ENCODE results near the gene MYL7. TPM values are rescaled to one million over a fixed set of nuclear protein-coding genes. Genes with fewer than 3 reads are reported as not detected.

Gene MYL7
- total and polyA plus RNA-seq, 9 of the 15 experiments (the other 6 are each of a cell fraction or from before 2014, with no cell fraction given), result not detected

DNA sequence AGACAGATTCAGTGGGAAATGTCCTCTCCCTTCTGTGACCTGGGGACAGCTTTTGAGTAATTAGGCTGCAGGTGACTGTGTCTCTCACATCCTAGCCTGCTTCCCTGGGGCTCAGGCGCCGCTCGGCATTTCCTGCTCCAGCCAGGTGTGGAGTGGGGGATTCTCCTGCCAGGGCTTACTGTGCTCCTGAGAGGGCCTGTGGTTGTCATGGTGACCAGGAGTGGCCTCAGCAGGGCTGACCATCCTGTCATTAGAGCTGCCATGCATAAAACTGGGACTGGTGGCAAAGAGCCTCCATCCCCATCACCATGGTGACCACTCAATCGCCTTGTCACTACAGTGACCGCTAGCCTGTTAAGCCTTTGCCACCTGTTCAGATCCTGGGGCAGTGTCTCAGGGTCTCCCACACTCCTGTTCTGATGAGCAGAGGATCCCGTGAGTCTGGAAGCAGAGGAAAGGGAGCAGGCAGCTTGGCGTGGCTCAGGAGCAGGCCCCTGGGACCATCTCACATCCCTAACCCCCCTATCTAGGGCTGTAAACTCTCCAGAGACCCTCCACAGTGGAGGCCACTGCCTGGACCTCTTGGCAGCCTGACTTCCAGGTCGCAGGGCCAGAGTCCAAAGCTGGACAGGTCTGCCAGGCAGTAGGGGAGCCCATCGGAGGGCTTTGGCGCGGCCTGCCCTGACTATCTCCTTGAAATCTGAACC, 48.3 kb upstream of the MYL7 start, which contains the start of gene GCK:
Gene GCK, minus strand, starts transcription at position 154 of the 707 bp plus-strand sequence. CDS start 486 bp downstream, outside the sequence.
- peaks cover 0 to 7% of the 10 kb centered on the region in 2 experiments; a peak in 2 of 5 replicates for H3K4me1 ChIP-seq (replicated peaks in 1 of 2; ENCODE audit: control insufficient read depth in 2 of 2, insufficient read depth in 2 of 2, low read length in 2 of 2)
- no peak within 1 kb of the TSS for H3K4me3 ChIP-seq
- H3K79me2 ChIP-seq (ENCODE audit: control insufficient read depth, insufficient read depth, low read length), result no peaks in the 10 kb centered on the region
- 0 out of 5 replicates have a peak, but pooled peaks cover 0 to 23% of the 10 kb centered on the region in 2 experiments for H3K27me3 ChIP-seq (ENCODE audit: control insufficient read depth in 2 of 2, insufficient read depth in 2 of 2, low read length in 2 of 2)
- WGBS (ENCODE audit: insufficient coverage, low coverage, missing lambda C conversion rate), result 41% methylated on average over 11 of the region's 11 CpGs
- no TSS peak for BruUV-seq (replicated peaks)
- H3K9me1 ChIP-seq (ENCODE audit: control insufficient read depth, insufficient read depth, low read length), result no peaks in the 10 kb centered on the region
- no peak for FAIRE-seq
- no peak within 1 kb of the TSS for H3K4me2 ChIP-seq (ENCODE audit: insufficient read depth, low read length)
- TF ChIP-seq RFX1 (IDR thresholded peaks at IDR 0.05) (peak; percentile 79), MIER1 (IDR thresholded peaks at IDR 0.05; ENCODE audit: low read depth) (no peak)
- no peak within 1 kb of the TSS for H3K27ac ChIP-seq (ENCODE audit: extremely low read depth, low read depth, low read length)
- peak within 1 kb of the TSS; percentile 84 for H2AFZ ChIP-seq (ENCODE audit: low read depth, low read length)
- POLR2A ChIA-PET, result interaction anchor here (0.6 to 0.9 kb wide), 3 partner anchors 33 to 64 kb away, joined by 3 to 4 read pairs (median 3); no protein-coding TSS in a partner anchor
- ATAC-seq, result no peak
- intact Hi-C loops (cut with micrococcal nuclease) (no loop called here), in situ Hi-C loops (cut with MboI) (no loop called here)
- no peaks in the 10 kb centered on the region for H3K36me3 ChIP-seq (ENCODE audit: control insufficient read depth, insufficient read depth, low read length)
- CTCF ChIA-PET (ENCODE audit: low intra/inter-chr PET ratio), result no interaction called here
- peak within 1 kb of the TSS in 1 of 2 experiments; percentile 46; a peak in 2 of 4 replicates for H3K9ac ChIP-seq (ENCODE audit: insufficient read depth in 1 of 2, low read depth in 2 of 2, low read length in 2 of 2)
- no peak for DNase-seq (ENCODE audit: extremely low read depth in 1 of 4, low spot score in 3 of 4)
- no peaks in the 10 kb centered on the region for H3K9me3 ChIP-seq (replicated peaks; ENCODE audit: control insufficient read depth, insufficient read depth, low read depth, low read length)
- H4K20me1 ChIP-seq (replicated peaks; ENCODE audit: control insufficient read depth, insufficient read depth, low read length), result no peaks in the 10 kb centered on the region

DNA sequence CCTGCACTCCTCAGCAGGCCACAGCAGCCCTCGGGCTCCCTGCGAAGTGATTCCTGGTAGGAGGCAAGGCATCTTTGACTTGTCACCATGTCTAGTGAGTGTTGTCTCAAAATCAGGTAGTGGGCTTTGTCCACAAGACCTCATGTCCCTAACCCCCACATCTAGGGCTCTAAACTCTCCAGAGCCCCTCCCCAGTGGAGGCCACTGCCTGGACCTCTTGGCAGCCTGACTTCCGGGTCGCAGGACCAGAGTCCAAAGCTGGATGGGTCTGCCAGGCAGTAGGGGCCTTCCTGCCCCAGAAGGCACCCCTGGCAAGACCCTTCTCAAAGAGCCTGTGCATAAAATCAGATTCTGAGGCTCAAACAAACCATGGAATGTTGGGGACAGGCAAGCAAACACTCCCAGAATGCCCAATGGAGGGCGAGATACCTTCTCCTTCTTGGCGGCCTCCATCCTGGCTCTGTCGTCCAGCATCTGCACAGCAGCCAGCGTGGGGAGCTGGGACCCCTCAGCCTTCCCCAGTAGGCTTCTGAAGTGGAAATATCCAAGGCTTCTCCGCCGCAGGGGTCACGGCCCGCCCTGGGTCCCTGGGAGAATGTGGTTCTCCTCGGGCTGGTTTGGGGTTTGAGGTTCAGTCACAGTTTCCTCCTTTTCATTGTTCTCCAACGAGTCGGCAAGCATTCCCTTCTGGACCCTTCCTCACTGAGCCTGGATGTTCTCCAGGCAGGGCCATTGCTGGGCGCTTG, 47.5 kb upstream of the MYL7 start:
- DNase-seq (ENCODE audit: extremely low read depth in 1 of 4, low spot score in 3 of 4), result no peak
- no peak for FAIRE-seq
- Histone ChIP-seq H3K27me3 (ENCODE audit: control insufficient read depth in 2 of 2, insufficient read depth in 2 of 2, low read length in 2 of 2) (0 out of 5 replicates have a peak, but pooled peaks cover 0 to 23% of the 10 kb centered on the region in 2 experiments), H3K4me2 (ENCODE audit: insufficient read depth, low read length) (no peak overlapping the region), H4K20me1 (replicated peaks; ENCODE audit: control insufficient read depth, insufficient read depth, low read length) (no peaks in the 10 kb centered on the region), H3K27ac (ENCODE audit: extremely low read depth, low read depth, low read length) (no peak overlapping the region), H3K36me3 (ENCODE audit: control insufficient read depth, insufficient read depth, low read length) (no peaks in the 10 kb centered on the region), H3K79me2 (ENCODE audit: control insufficient read depth, insufficient read depth, low read length) (no peaks in the 10 kb centered on the region), H2AFZ (ENCODE audit: low read depth, low read length) (no peak overlapping the region; the same call in 1 of the 2 replicates), H3K9me1 (ENCODE audit: control insufficient read depth, insufficient read depth, low read length) (no peaks in the 10 kb centered on the region), H3K9me3 (replicated peaks; ENCODE audit: control insufficient read depth, insufficient read depth, low read depth, low read length) (no peaks in the 10 kb centered on the region), H3K4me3 (no peak overlapping the region), H3K4me1 (replicated peaks in 1 of 2; ENCODE audit: control insufficient read depth in 2 of 2, insufficient read depth in 2 of 2, low read length in 2 of 2) (peaks cover 0 to 5% of the 10 kb centered on the region in 2 experiments; a peak in 1 of 5 replicates), H3K9ac (ENCODE audit: insufficient read depth in 1 of 2, low read depth in 2 of 2, low read length in 2 of 2) (peak overlapping the region in 1 of 2 experiments; percentile 46; a peak in 2 of 4 replicates)
- ATAC-seq, result no peak
- ChIA-PET POLR2A (interaction anchor here (1.7 kb wide), 1 partner anchor 8 kb away, joined by 4 read pairs; no protein-coding TSS in a partner anchor), CTCF (ENCODE audit: low intra/inter-chr PET ratio) (no interaction called here)
- WGBS (ENCODE audit: insufficient coverage, low coverage, missing lambda C conversion rate), result 19% methylated on average over 14 of the region's 16 CpGs
- in situ Hi-C loops (cut with MboI), result no loop called here
- TF ChIP-seq NFRKB (IDR thresholded peaks at IDR 0.05; ENCODE audit: low read depth) (no peak), CBX8 (IDR thresholded peaks at IDR 0.05; ENCODE audit: borderline replicate concordance, extremely low read depth, low read depth, low read length, poor library complexity, severe bottlenecking) (no peak)
- TF ChIP-seq, protein P1, sequence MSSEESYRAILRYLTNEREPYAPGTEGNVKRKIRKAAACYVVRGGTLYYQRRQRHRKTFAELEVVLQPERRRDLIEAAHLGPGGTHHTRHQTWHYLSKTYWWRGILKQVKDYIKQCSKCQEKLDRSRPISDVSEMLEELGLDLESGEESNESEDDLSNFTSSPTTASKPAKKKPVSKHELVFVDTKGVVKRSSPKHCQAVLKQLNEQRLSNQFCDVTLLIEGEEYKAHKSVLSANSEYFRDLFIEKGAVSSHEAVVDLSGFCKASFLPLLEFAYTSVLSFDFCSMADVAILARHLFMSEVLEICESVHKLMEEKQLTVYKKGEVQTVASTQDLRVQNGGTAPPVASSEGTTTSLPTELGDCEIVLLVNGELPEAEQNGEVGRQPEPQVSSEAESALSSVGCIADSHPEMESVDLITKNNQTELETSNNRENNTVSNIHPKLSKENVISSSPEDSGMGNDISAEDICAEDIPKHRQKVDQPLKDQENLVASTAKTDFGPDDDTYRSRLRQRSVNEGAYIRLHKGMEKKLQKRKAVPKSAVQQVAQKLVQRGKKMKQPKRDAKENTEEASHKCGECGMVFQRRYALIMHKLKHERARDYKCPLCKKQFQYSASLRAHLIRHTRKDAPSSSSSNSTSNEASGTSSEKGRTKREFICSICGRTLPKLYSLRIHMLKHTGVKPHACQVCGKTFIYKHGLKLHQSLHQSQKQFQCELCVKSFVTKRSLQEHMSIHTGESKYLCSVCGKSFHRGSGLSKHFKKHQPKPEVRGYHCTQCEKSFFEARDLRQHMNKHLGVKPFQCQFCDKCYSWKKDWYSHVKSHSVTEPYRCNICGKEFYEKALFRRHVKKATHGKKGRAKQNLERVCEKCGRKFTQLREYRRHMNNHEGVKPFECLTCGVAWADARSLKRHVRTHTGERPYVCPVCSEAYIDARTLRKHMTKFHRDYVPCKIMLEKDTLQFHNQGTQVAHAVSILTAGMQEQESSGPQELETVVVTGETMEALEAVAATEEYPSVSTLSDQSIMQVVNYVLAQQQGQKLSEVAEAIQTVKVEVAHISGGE (CRISPR knock-in tag; IDR thresholded peaks at IDR 0.05), result no peak
- intact Hi-C loops (cut with micrococcal nuclease), result no loop called here
- BruUV-seq (replicated peaks), result no TSS peak
